Measurements from ENCODE around the gene HDAC6.

- TF ChIP-seq CTCF (conservative IDR thresholded peaks at IDR 0.05) (no peak), ZFX (IDR thresholded peaks at IDR 0.05) (no peak)
Observed at GRCh38 chrX:48829016-48829735, 27.3 kb downstream of the HDAC6 start.
